ENCODE data around the gene IGSF9.
"Not testable (repeated sequence)": the region's sequence is repeated elsewhere in the genome, so short reads cannot be mapped to it uniquely, and the experiment has no call there.

IGSF9 gene

DNA sequence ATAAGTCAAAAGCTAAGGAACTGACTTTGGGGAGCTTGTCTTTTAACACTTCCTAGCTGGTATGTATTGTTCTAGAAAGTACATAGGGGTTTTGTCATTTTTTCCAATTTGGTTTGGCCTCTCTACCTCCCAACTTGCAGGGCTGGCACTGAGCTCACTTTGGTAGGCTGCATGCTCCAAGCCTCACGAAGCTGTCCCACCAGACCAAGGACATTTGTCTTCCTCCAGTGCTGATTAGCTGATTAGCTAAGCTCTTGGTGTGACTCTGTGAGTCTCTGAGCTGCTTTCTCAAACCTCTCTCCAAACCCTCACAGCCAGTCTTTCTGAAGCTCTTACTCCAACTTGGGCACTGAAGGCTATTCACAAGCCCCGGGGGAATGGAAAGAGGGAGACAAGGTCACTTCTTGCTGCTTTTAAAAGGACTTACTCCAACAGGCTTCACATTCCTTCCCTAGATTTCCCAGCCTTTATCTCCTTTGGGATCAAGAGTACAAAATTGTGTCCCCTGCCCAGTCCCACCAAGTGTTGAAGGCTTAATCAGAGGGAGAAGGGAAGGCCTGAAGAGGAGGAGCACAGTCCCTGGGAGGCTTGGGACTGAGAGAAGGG, 44.6 kb downstream of the IGSF9 start:
- H3K36me3 Mint-ChIP-seq (ENCODE audit: low read depth) = no peaks in the 10 kb centered on the region
- H3K4me3 Mint-ChIP-seq = no peak overlapping the region
- peaks cover 4% of the 10 kb centered on the region for H3K27me3 Mint-ChIP-seq (ENCODE audit: low read depth)
- H3K27ac Mint-ChIP-seq = no peak overlapping the region
- H3K9me3 Mint-ChIP-seq = no peaks in the 10 kb centered on the region
- no peaks in the 10 kb centered on the region for H3K4me1 Mint-ChIP-seq (ENCODE audit: low read depth)

DNA sequence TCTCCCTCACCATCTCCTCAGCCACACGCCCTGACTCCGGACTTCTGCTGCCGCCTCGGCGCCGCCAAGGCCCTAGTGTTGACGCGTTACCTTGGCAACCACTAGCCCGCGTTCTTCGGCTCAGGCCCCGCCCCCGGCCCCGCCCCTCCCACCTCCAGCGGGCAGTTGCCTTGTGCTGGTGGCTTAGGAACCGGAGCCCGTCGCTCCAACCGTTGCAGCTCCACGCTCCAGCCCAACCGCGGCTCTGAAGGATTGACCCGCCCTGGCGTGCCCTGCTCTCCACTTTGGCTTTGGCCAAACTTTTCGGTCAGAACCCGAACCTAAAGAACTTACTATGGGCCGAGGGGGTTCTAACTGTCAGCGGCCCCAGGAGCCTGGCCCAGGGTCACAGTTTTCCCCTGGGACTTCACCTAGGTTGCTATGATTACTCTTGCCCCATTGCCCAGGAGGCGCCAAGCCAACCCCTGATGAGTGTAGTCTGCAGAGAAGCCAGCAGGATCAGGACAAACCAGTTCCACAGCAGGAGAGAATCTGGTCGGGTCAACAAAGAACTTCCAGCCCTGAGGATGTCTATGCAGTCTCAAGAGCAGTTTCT, 45.2 kb downstream of the IGSF9 start, which contains the start of gene CFAP45:
Gene CFAP45 (minus strand): TSS at position 80 of the 595 bp plus-strand sequence. CDS start 67 bp downstream, at position 13.
- Mint-ChIP-seq H3K9me3 (no peaks in the 10 kb centered on the region), H3K27ac (no peak within 1 kb of the TSS), H3K36me3 (ENCODE audit: low read depth) (no peaks in the 10 kb centered on the region), H3K27me3 (ENCODE audit: low read depth) (peaks cover 8% of the 10 kb centered on the region), H3K4me1 (ENCODE audit: low read depth) (no peaks in the 10 kb centered on the region), H3K4me3 (no peak within 1 kb of the TSS)

DNA sequence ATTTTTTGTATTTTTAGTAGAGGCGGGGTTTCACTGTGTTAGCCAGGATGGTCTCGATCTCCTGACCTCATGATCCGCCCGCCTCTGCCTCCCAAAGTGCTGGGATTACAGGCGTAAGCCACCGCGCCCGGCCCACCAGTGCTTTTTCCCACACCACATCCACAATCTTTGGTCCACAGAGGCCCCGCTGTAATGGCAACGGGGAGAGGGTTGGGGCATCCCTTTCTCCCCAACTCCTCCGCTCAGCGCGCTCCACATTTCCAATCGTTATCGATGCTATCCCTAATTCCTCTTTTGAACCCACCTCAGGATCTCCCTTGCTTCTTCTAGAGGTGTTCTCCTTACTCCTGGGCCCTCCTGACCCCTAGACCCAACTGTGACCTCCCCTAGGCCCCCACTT, 45.8 kb downstream of the IGSF9 start:
- not testable (repeated sequence) for H3K36me3 Mint-ChIP-seq (ENCODE audit: low read depth); H3K4me3 Mint-ChIP-seq; H3K27ac Mint-ChIP-seq; H3K9me3 Mint-ChIP-seq; H3K4me1 Mint-ChIP-seq (ENCODE audit: low read depth)
- H3K27me3 Mint-ChIP-seq (ENCODE audit: low read depth) = peaks cover 12% of the 10 kb centered on the region

DNA sequence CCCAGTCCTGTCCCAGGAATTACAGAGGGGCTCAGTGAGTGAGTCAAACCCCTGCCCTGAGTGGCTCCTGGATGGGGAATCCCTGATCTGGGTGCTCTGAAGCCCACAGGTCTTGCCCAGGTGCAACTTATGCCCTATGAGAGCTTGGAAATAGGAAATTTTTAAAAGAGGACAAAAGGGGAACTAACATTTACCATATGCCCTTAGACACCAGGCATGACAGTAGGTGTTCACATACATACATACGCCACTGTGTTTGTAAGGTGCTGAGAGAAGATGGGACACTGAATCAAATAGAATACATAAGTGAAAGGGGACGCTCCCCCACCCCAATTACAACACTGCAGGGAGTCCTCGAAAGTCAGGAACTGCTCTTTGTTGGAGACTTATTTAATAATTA, 46.9 kb downstream of the IGSF9 start:
- no peaks in the 10 kb centered on the region for H3K9me3 Mint-ChIP-seq
- H3K4me1 Mint-ChIP-seq (ENCODE audit: low read depth) = no peaks in the 10 kb centered on the region
- H3K27ac Mint-ChIP-seq = no peak overlapping the region
- no peak overlapping the region for H3K4me3 Mint-ChIP-seq
- no peaks in the 10 kb centered on the region for H3K36me3 Mint-ChIP-seq (ENCODE audit: low read depth)
- peaks cover 19% of the 10 kb centered on the region for H3K27me3 Mint-ChIP-seq (ENCODE audit: low read depth)

DNA sequence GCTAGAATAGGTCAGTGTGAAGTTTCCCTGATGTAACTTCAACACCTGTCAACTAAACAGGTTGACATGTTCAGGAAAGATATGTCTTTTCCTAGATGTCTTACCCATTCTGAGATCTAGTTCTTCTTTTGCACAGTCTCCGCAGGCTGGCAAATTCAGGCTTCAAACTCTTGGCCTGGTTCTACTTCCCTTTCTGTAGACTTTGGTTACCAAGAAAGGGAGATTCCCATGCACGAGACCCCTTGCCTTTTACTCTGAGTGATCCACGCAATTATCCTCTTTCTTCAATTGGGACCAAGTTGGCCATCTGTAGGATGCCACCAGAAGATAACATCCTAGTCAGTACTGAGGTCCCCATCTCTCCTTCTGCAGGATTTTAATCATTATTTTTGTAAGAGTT, 47.5 kb downstream of the IGSF9 start:
- no peak overlapping the region for H3K4me3 Mint-ChIP-seq

DNA sequence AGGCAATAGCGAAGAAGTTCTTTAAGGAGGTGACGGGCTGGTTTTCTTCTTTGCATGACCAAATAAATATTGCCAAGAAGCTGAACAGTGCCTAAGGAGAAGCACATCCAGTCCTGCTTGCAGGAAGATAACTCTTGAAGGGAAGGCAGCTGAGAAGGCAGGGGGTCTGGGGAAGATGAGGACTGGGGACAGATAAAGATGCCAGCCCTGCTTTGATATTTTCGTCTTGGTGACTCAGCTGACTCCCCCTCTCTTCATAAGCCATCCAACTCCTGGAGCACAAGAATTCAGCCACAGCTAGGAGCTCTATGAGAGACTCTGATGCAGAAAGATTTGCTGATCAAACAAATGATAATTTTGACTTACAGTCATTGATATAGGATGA, 48.9 kb downstream of the IGSF9 start:
- no peak overlapping the region for H3K27ac Mint-ChIP-seq

More for the DNA sequence above, 47.5 kb downstream of the IGSF9 start:
- Mint-ChIP-seq H3K4me1 (ENCODE audit: low read depth) (no peaks in the 10 kb centered on the region), H3K36me3 (ENCODE audit: low read depth) (no peaks in the 10 kb centered on the region), H3K9me3 (no peaks in the 10 kb centered on the region), H3K27me3 (ENCODE audit: low read depth) (peaks cover 16% of the 10 kb centered on the region), H3K27ac (no peak overlapping the region)

DNA sequence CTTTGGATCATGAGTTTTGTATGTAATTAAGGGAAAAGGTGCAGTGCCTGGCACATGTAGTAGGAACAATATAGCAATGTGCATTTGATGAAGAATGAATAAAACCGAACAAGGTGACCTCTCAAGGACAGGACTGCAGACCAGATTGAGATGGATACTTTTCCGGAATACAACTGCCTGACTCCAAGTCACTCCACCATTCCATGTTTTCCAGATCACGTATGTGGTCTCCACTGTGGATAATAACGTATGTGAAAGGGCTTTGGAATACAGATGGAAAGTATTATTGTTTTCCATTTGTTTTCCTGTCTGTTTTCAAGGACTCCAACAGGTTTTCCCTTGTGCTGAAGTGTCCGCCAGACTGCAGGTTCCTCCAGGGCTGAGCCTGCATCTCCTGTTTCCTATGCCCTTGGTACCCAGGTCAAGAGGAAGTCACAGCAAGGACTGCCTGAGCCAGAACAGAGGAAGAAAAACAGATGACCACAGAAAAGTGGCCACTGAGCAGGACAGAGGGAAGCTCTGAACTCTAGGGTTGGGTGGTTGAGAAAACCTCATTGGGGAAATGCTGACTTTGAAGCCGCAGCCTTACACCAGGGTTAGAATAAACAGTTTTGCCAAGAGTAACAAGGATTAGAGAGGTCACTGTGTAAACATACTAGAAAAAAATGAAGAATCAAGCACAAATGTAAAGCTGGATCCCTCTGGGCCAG, 49.4 kb downstream of the IGSF9 start:
- Mint-ChIP-seq H3K9me3 (no peaks in the 10 kb centered on the region), H3K4me3 (no peak overlapping the region), H3K27ac (no peak overlapping the region), H3K36me3 (ENCODE audit: low read depth) (no peaks in the 10 kb centered on the region), H3K27me3 (ENCODE audit: low read depth) (peaks cover 16% of the 10 kb centered on the region), H3K4me1 (ENCODE audit: low read depth) (peaks cover 4% of the 10 kb centered on the region)

More for the DNA sequence above, 48.9 kb downstream of the IGSF9 start:
- no peaks in the 10 kb centered on the region for H3K9me3 Mint-ChIP-seq
- peaks cover 16% of the 10 kb centered on the region for H3K27me3 Mint-ChIP-seq (ENCODE audit: low read depth)
- H3K36me3 Mint-ChIP-seq (ENCODE audit: low read depth) = no peaks in the 10 kb centered on the region
- no peak overlapping the region for H3K4me3 Mint-ChIP-seq
- peaks cover 2% of the 10 kb centered on the region for H3K4me1 Mint-ChIP-seq (ENCODE audit: low read depth)

DNA sequence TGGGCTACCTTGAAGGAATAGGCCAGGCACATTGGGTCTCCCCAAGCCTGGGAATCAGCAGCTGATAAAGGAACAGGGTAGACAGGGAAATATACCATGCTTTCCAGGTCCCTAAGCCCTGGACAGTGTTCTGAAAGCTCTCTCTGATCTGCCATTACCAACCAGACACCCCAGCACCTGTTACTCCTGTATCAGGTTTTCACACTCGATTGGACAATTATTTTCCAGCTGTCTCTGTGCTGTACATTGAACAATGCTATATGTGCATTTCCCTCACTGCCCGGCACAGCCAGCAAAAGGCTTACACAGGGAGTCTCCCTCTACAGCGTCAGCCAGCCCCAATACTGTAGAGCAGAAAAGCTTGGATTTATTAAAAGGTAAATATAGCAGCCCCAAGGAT, 50.1 kb downstream of the IGSF9 start:
- Mint-ChIP-seq H3K27me3 (ENCODE audit: low read depth) (peaks cover 16% of the 10 kb centered on the region), H3K4me3 (no peak overlapping the region), H3K36me3 (ENCODE audit: low read depth) (no peaks in the 10 kb centered on the region), H3K9me3 (no peaks in the 10 kb centered on the region), H3K27ac (no peak overlapping the region), H3K4me1 (ENCODE audit: low read depth) (peaks cover 4% of the 10 kb centered on the region)

DNA sequence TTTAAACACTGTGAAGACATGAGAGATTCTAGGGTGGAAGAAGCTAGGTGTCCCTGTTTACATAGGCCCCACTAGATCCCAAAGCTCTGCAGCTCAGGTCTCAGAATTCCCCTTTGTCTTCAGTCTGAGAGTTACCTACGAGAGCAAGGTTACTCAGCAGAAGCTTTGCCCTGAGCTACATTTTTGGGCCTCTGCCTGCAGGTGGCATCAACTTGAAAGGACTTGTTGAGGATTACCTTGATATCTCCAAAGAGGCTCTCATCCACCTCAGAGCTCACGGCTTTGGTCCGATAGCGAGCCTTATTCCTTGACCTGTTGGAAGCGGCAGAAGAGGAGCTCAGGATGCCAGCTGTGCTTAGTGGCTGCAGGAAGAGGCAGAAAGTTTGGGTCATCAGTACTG, 52.5 kb downstream of the IGSF9 start:
- H3K27me3 Mint-ChIP-seq (ENCODE audit: low read depth) = peaks cover 20% of the 10 kb centered on the region
- no peaks in the 10 kb centered on the region for H3K36me3 Mint-ChIP-seq (ENCODE audit: low read depth)
- H3K4me3 Mint-ChIP-seq = no peak overlapping the region
- H3K27ac Mint-ChIP-seq = no peak overlapping the region
- H3K9me3 Mint-ChIP-seq = no peaks in the 10 kb centered on the region
- H3K4me1 Mint-ChIP-seq (ENCODE audit: low read depth) = peaks cover 8% of the 10 kb centered on the region

DNA sequence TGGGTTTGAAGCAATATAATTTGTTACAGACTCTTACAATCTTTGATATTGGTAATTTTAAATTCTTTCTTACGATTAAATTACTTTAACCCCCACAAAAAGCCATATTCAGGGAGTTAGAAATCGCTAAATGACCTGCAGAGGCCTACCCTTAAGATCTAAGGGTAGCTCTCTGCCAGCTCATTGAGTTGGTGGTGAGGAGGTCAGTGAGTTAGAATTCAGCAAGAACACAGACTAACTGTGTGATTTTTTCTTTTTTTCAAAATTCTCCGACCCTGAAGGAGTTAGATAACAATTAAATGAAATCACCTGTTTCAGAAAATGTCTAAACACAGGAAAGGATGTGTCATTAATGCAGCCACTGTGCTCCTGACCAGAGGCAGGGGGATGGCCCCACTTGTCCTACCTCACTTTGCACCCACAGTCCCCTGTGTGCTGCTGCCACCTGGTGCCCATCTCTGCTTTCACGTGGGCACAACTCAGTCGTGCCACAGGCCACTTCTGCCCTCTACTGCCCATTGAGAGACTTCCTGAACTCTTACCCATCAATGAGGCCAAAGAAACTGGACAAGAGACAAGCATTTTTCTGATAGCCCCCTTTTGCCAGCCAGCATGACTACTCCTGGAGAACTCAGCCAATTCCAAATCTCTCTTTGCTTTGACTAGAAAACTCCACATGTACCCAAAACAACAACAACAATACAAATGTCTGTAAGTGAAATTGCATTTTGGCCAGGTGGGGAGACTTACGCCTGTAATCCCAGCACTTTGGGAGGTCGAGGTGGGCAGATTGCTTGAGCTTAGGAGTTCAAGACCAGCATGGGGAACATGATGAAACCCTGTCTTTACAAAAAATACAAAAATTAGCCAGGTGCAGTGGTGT, 53.9 kb downstream of the IGSF9 start:
- Mint-ChIP-seq H3K27ac (peak overlapping the region; percentile 46), H3K4me1 (ENCODE audit: low read depth) (peaks cover 8% of the 10 kb centered on the region), H3K9me3 (no peaks in the 10 kb centered on the region), H3K4me3 (no peak overlapping the region), H3K36me3 (ENCODE audit: low read depth) (no peaks in the 10 kb centered on the region), H3K27me3 (ENCODE audit: low read depth) (peaks cover 21% of the 10 kb centered on the region)

DNA sequence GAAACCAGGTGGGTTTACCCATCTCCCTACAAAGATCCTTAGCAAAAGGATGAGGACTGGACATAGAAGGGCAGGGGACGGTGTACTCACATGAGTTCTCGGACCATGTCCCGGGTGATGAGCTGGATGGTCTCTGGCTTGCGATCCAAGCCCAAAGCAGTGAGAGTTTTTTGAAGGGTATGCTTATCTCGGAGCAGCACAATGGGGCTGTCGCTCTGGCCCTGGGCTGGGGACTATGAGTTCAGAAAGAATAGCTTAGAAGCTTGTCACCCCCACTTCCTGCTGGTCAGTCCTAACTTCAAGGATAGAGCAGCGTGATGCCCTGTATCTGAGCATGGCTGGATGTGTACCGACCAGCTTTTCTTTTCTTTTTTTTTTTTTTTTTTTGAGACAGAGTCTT, 55.0 kb downstream of the IGSF9 start:
- H3K4me1 Mint-ChIP-seq (ENCODE audit: low read depth) = peaks cover 8% of the 10 kb centered on the region
- peaks cover 19% of the 10 kb centered on the region for H3K27me3 Mint-ChIP-seq (ENCODE audit: low read depth)
- H3K36me3 Mint-ChIP-seq (ENCODE audit: low read depth) = no peaks in the 10 kb centered on the region
- H3K4me3 Mint-ChIP-seq = no peak overlapping the region
- H3K9me3 Mint-ChIP-seq = no peaks in the 10 kb centered on the region
- H3K27ac Mint-ChIP-seq = no peak overlapping the region

DNA sequence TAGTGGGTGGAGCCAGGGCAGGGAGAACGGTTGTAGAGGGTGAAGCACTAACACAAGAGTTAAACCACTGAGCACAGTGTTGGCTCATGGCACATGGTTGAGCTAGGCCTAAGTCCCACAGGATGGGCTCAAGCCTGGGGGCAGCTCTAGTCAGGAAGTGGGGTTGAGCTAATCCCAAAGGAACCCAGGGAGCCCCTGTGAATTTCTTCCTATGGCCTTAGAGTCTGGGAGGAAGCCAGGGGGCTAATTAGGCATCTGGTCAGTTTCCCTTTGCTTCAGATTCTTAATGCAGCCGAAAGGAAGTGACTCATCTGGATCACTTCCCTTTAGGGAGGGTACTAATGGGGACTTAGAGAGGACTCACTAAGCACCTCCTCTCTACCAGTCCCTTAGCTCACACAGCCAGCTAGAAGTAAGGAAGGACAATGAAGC, 55.6 kb downstream of the IGSF9 start:
- Mint-ChIP-seq H3K4me3 (no peak overlapping the region), H3K27ac (no peak overlapping the region), H3K4me1 (ENCODE audit: low read depth) (peaks cover 8% of the 10 kb centered on the region), H3K27me3 (ENCODE audit: low read depth) (peaks cover 14% of the 10 kb centered on the region), H3K9me3 (no peaks in the 10 kb centered on the region), H3K36me3 (ENCODE audit: low read depth) (no peaks in the 10 kb centered on the region)

DNA sequence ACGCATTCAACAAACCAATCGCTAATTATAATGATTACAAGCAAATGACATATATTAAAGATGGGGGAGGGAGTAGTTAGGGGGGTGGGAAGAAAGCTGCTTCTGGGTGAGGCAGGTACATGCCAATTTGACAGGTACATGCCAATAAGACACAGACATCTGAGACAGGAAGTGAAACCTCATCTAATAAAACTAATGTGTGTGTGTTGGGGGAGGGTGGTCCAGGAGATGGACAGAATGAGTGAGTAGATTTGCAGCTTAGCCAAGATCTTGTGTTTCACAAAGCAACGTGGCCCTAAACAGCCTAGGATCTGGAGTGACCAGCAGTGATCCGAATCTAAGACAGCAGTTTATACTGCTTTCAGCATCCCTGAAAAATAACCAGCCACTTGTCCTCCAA, 56.2 kb downstream of the IGSF9 start:
- H3K27me3 Mint-ChIP-seq (ENCODE audit: low read depth) = peaks cover 14% of the 10 kb centered on the region
- H3K9me3 Mint-ChIP-seq = no peaks in the 10 kb centered on the region
- H3K4me3 Mint-ChIP-seq = no peak overlapping the region
- H3K4me1 Mint-ChIP-seq (ENCODE audit: low read depth) = peaks cover 8% of the 10 kb centered on the region
- no peaks in the 10 kb centered on the region for H3K36me3 Mint-ChIP-seq (ENCODE audit: low read depth)
- no peak overlapping the region for H3K27ac Mint-ChIP-seq

DNA sequence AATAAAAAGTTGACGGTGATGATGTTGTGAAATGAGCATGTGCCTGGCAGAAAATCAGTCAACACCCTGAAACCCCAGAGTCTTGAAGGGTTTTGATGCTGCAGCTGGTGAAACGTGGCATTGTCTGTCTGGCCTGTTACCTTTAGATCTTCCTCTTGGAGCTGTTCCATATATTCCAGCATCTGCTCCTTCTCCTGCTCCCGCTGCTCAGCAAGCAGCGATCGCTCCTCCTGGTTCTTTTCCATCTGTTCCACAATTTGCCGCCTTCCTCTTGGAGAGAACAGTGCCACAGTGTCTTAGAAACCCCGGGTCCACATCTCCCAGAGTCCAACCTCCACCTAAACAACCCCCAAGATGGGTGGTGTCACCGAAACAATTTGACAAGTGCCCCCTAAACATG, 61.1 kb downstream of the IGSF9 start:
- Mint-ChIP-seq H3K4me3 (no peak overlapping the region), H3K36me3 (ENCODE audit: low read depth) (no peaks in the 10 kb centered on the region), H3K27ac (no peak overlapping the region), H3K4me1 (ENCODE audit: low read depth) (no peaks in the 10 kb centered on the region), H3K27me3 (ENCODE audit: low read depth) (peaks cover 10% of the 10 kb centered on the region), H3K9me3 (no peaks in the 10 kb centered on the region)

Measured in T-helper 1 cell treated with Interleukin-12 subunit alpha and Interleukin-12 subunit beta and Interleukin-4 antibody, amounts not matched to agents 30 μg/mL and 1 μg/mL, for 36 hours (primary cell).